Measurements from ENCODE around the gene VWC2.

- TF ChIP-seq POLR2A (IDR thresholded peaks at IDR 0.05) (no peak), CTCF (IDR thresholded peaks at IDR 0.05) (no peak)
Measured at GRCh38 chr7:49876202-49876601, 102.8 kb downstream of the VWC2 start.

All from adrenal gland (tissue), 5 donors.